ENCODE data around the gene ZNRF3. TPM values are rescaled to one million over a fixed set of nuclear protein-coding genes. Genes with fewer than 3 reads are reported as not detected.
"Not testable (repeated sequence)": the region's sequence is repeated elsewhere in the genome, so short reads cannot be mapped to it uniquely, and the experiment has no call there.

Gene ZNRF3
- polyA plus RNA-seq (2013, experiment 1 of 2), result 10.0 TPM
- polyA plus RNA-seq (2013, experiment 2 of 2), result 11.7 TPM

- peaks cover 32% of the 10 kb centered on the region for H3K4me1 ChIP-seq (ENCODE audit: insufficient read depth, low read length)
- H3K9me3 ChIP-seq (ENCODE audit: insufficient read depth, low read depth, low read length), result no peaks in the 10 kb centered on the region
- H3K4me3 ChIP-seq (ENCODE audit: low read length), result peak within 1 kb of the TSS; percentile 73
- H3K36me3 ChIP-seq (ENCODE audit: insufficient read depth, low read length), result no peaks in the 10 kb centered on the region
- 1% methylated on average over 85 of the region's 85 CpGs for WGBS
- H3K9ac ChIP-seq (ENCODE audit: low read depth, low read length), result peak within 1 kb of the TSS; percentile 84
- H3K27ac ChIP-seq (ENCODE audit: low read depth, low read length), result peak within 1 kb of the TSS; percentile 75
- H3K27me3 ChIP-seq (ENCODE audit: insufficient read depth, low read length), result no peaks in the 10 kb centered on the region; the same call in 1 of the 2 replicates
These were observed at the start of gene ZNRF3 for GRCh38 chr22:28882878-28883656. Gene ZNRF3, plus strand, starts transcription at chr22:28883572. Its CDS starts 195 bp downstream, at chr22:28883767.

GRCh38 chr22:28835630-28836189 lies 47.7 kb upstream of the ZNRF3 start:
- Histone ChIP-seq H3K36me3 (ENCODE audit: insufficient read depth, low read length) (no peaks in the 10 kb centered on the region), H3K9me3 (ENCODE audit: insufficient read depth, low read depth, low read length) (no peaks in the 10 kb centered on the region), H3K27me3 (ENCODE audit: insufficient read depth, low read length) (no peaks in the 10 kb centered on the region), H3K4me1 (ENCODE audit: insufficient read depth, low read length) (no peaks in the 10 kb centered on the region), H3K9ac (ENCODE audit: low read depth, low read length) (no peak overlapping the region), H3K4me3 (ENCODE audit: low read length) (no peak overlapping the region), H3K27ac (ENCODE audit: low read depth, low read length) (no peak overlapping the region)
- 91% methylated on average over 11 of the region's 11 CpGs for WGBS

GRCh38 chr22:28837640-28838039 lies 45.7 kb upstream of the ZNRF3 start:
- Histone ChIP-seq H3K9ac (ENCODE audit: low read depth, low read length) (no peak overlapping the region), H3K27ac (ENCODE audit: low read depth, low read length) (no peak overlapping the region), H3K36me3 (ENCODE audit: insufficient read depth, low read length) (no peaks in the 10 kb centered on the region), H3K27me3 (ENCODE audit: insufficient read depth, low read length) (no peaks in the 10 kb centered on the region), H3K4me1 (ENCODE audit: insufficient read depth, low read length) (no peaks in the 10 kb centered on the region), H3K9me3 (ENCODE audit: insufficient read depth, low read depth, low read length) (no peaks in the 10 kb centered on the region), H3K4me3 (ENCODE audit: low read length) (no peak overlapping the region)
- 87% methylated on average over 6 of the region's 6 CpGs for WGBS

GRCh38 chr22:28838971-28839370 lies 44.4 kb upstream of the ZNRF3 start:
- Histone ChIP-seq H3K27ac (ENCODE audit: low read depth, low read length) (no peak overlapping the region), H3K27me3 (ENCODE audit: insufficient read depth, low read length) (no peaks in the 10 kb centered on the region), H3K36me3 (ENCODE audit: insufficient read depth, low read length) (no peaks in the 10 kb centered on the region), H3K4me3 (ENCODE audit: low read length) (no peak overlapping the region), H3K9me3 (ENCODE audit: insufficient read depth, low read depth, low read length) (no peaks in the 10 kb centered on the region), H3K9ac (ENCODE audit: low read depth, low read length) (no peak overlapping the region), H3K4me1 (ENCODE audit: insufficient read depth, low read length) (no peaks in the 10 kb centered on the region)
- WGBS, result 86% methylated on average over 5 of the region's 5 CpGs

- Histone ChIP-seq H3K36me3 (ENCODE audit: insufficient read depth, low read length) (no peaks in the 10 kb centered on the region), H3K4me3 (ENCODE audit: low read length) (no peak overlapping the region), H3K4me1 (ENCODE audit: insufficient read depth, low read length) (no peaks in the 10 kb centered on the region), H3K27me3 (ENCODE audit: insufficient read depth, low read length) (no peaks in the 10 kb centered on the region), H3K9me3 (ENCODE audit: insufficient read depth, low read depth, low read length) (no peaks in the 10 kb centered on the region), H3K9ac (ENCODE audit: low read depth, low read length) (no peak overlapping the region), H3K27ac (ENCODE audit: low read depth, low read length) (no peak overlapping the region)
- WGBS, result 97% methylated on average over 5 of the region's 5 CpGs
These were observed 42.3 kb upstream of the ZNRF3 start for GRCh38 chr22:28841111-28841510.

GRCh38 chr22:28843633-28844032 lies 39.7 kb upstream of the ZNRF3 start:
- Histone ChIP-seq H3K9ac (ENCODE audit: low read depth, low read length) (no peak overlapping the region), H3K27ac (ENCODE audit: low read depth, low read length) (no peak overlapping the region), H3K4me1 (ENCODE audit: insufficient read depth, low read length) (no peaks in the 10 kb centered on the region), H3K9me3 (ENCODE audit: insufficient read depth, low read depth, low read length) (no peaks in the 10 kb centered on the region; the same call in 1 of the 2 replicates), H3K27me3 (ENCODE audit: insufficient read depth, low read length) (no peaks in the 10 kb centered on the region), H3K4me3 (ENCODE audit: low read length) (no peak overlapping the region), H3K36me3 (ENCODE audit: insufficient read depth, low read length) (no peaks in the 10 kb centered on the region)
- WGBS, result 75% methylated on average over 1 of the region's 2 CpGs

GRCh38 chr22:28844277-28844676 lies 39.1 kb upstream of the ZNRF3 start:
- not testable (repeated sequence) for H3K4me3 ChIP-seq (ENCODE audit: low read length); H3K9me3 ChIP-seq (ENCODE audit: insufficient read depth, low read depth, low read length); H3K27ac ChIP-seq (ENCODE audit: low read depth, low read length); H3K36me3 ChIP-seq (ENCODE audit: insufficient read depth, low read length); H3K27me3 ChIP-seq (ENCODE audit: insufficient read depth, low read length); H3K4me1 ChIP-seq (ENCODE audit: insufficient read depth, low read length); H3K9ac ChIP-seq (ENCODE audit: low read depth, low read length)
- 83% methylated on average over 2 of the region's 2 CpGs for WGBS

GRCh38 chr22:28846994-28847393 lies 36.4 kb upstream of the ZNRF3 start:
- no peaks in the 10 kb centered on the region for H3K27me3 ChIP-seq (ENCODE audit: insufficient read depth, low read length)
- no peaks in the 10 kb centered on the region for H3K36me3 ChIP-seq (ENCODE audit: insufficient read depth, low read length)
- H3K27ac ChIP-seq (ENCODE audit: low read depth, low read length), result no peak overlapping the region
- 97% methylated on average over 2 of the region's 2 CpGs for WGBS
- H3K9me3 ChIP-seq (ENCODE audit: insufficient read depth, low read depth, low read length), result no peaks in the 10 kb centered on the region; the same call in 1 of the 2 replicates
- no peak overlapping the region for H3K9ac ChIP-seq (ENCODE audit: low read depth, low read length)
- no peaks in the 10 kb centered on the region for H3K4me1 ChIP-seq (ENCODE audit: insufficient read depth, low read length)
- H3K4me3 ChIP-seq (ENCODE audit: low read length), result no peak overlapping the region

- H3K4me1 ChIP-seq (ENCODE audit: insufficient read depth, low read length), result no peaks in the 10 kb centered on the region
- no peak overlapping the region for H3K27ac ChIP-seq (ENCODE audit: low read depth, low read length)
- H3K9ac ChIP-seq (ENCODE audit: low read depth, low read length), result no peak overlapping the region
- WGBS, result 49% methylated on average over 5 of the region's 6 CpGs
- no peak overlapping the region for H3K4me3 ChIP-seq (ENCODE audit: low read length)
- no peaks in the 10 kb centered on the region for H3K9me3 ChIP-seq (ENCODE audit: insufficient read depth, low read depth, low read length)
- H3K36me3 ChIP-seq (ENCODE audit: insufficient read depth, low read length), result no peaks in the 10 kb centered on the region
- no peaks in the 10 kb centered on the region for H3K27me3 ChIP-seq (ENCODE audit: insufficient read depth, low read length)
These were observed 27.8 kb upstream of the ZNRF3 start for GRCh38 chr22:28855355-28856094.

- WGBS, result no CpG with 5 or more reads among the region's 1 CpG
- Histone ChIP-seq H3K27me3 (ENCODE audit: insufficient read depth, low read length) (no peaks in the 10 kb centered on the region), H3K9me3 (ENCODE audit: insufficient read depth, low read depth, low read length) (no peaks in the 10 kb centered on the region), H3K4me3 (ENCODE audit: low read length) (no peak overlapping the region), H3K36me3 (ENCODE audit: insufficient read depth, low read length) (no peaks in the 10 kb centered on the region), H3K4me1 (ENCODE audit: insufficient read depth, low read length) (no peaks in the 10 kb centered on the region), H3K9ac (ENCODE audit: low read depth, low read length) (no peak overlapping the region), H3K27ac (ENCODE audit: low read depth, low read length) (no peak overlapping the region)
These were observed 27.3 kb upstream of the ZNRF3 start for GRCh38 chr22:28856095-28856455.

- H3K9me3 ChIP-seq (ENCODE audit: insufficient read depth, low read depth, low read length), result no peaks in the 10 kb centered on the region
- H3K27ac ChIP-seq (ENCODE audit: low read depth, low read length), result no peak overlapping the region
- H3K4me3 ChIP-seq (ENCODE audit: low read length), result no peak overlapping the region
- WGBS, result 84% methylated on average over 6 of the region's 6 CpGs
- H3K4me1 ChIP-seq (ENCODE audit: insufficient read depth, low read length), result no peaks in the 10 kb centered on the region
- H3K27me3 ChIP-seq (ENCODE audit: insufficient read depth, low read length), result no peaks in the 10 kb centered on the region
- H3K9ac ChIP-seq (ENCODE audit: low read depth, low read length), result no peak overlapping the region
- H3K36me3 ChIP-seq (ENCODE audit: insufficient read depth, low read length), result no peaks in the 10 kb centered on the region
These were observed 26.1 kb upstream of the ZNRF3 start for GRCh38 chr22:28857288-28857687.
